GM19438 (cell line): ENCODE measurements around the gene THAP6.
"Not testable (repeated sequence)": the region's sequence is repeated elsewhere in the genome, so short reads cannot be mapped to it uniquely, and the experiment has no call there.

ENCODE experiments used
- ATAC-seq: cut with Tn5 transposase; IDR thresholded peaks from one replicate; pipeline ENCODE4 v1.9.1; 2021; ENCODE audit warnings: low read depth; ENCODE audit not compliant: unreplicated experiment

Gene THAP6

GRCh38 chr4:75514131-75514948, at the start of gene THAP6, which contains the start of gene RCHY1:
TSS of gene THAP6 (plus strand) at chr4:75514473. CDS start at chr4:75515453, 980 bp downstream.
TSS of gene RCHY1 (minus strand) at chr4:75514403. CDS start at chr4:75514286, 117 bp downstream.
- ATAC-seq: peak; percentile 89

- ATAC-seq: no peak
Measured at GRCh38 chr4:75469896-75470295, 44.4 kb upstream of the THAP6 start.

GRCh38 chr4:75470738-75471137, 43.5 kb upstream of the THAP6 start:
- no peak for ATAC-seq

GRCh38 chr4:75477201-75477600, 37.1 kb upstream of the THAP6 start:
- ATAC-seq: no peak

- ATAC-seq: no peak
Measured at GRCh38 chr4:75484190-75484589, 30.1 kb upstream of the THAP6 start.

- no peak for ATAC-seq
Measured at GRCh38 chr4:75490155-75490554, 24.1 kb upstream of the THAP6 start.

GRCh38 chr4:75494563-75494962, 19.7 kb upstream of the THAP6 start:
- ATAC-seq: no peak

GRCh38 chr4:75495476-75495875, 18.8 kb upstream of the THAP6 start:
- no peak for ATAC-seq

GRCh38 chr4:75496406-75496805, 17.9 kb upstream of the THAP6 start:
- ATAC-seq: no peak

GRCh38 chr4:75497133-75497532, 17.1 kb upstream of the THAP6 start:
- ATAC-seq: no peak

GRCh38 chr4:75498041-75498440, 16.2 kb upstream of the THAP6 start:
- ATAC-seq: no peak

- ATAC-seq: no peak
Measured at GRCh38 chr4:75499900-75500299, 14.4 kb upstream of the THAP6 start.

- no peak for ATAC-seq
Measured at GRCh38 chr4:75502671-75503070, 11.6 kb upstream of the THAP6 start.

GRCh38 chr4:75505630-75506029, 8.6 kb upstream of the THAP6 start:
- no peak for ATAC-seq

- not testable (repeated sequence) for ATAC-seq
Measured at GRCh38 chr4:75509592-75509991, 4.7 kb upstream of the THAP6 start.

GRCh38 chr4:75511841-75512240, 2.4 kb upstream of the THAP6 start:
- ATAC-seq: no peak

GRCh38 chr4:75512386-75513211, 1.7 kb upstream of the THAP6 start:
- ATAC-seq: no peak

GRCh38 chr4:75513526-75514130, 645 bp upstream of the THAP6 start:
- peak; percentile 1 for ATAC-seq

- no peak for ATAC-seq
Measured at GRCh38 chr4:75514949-75515612, 808 bp downstream of the THAP6 start.

- no peak for ATAC-seq
Measured at GRCh38 chr4:75516144-75516543, 1.9 kb downstream of the THAP6 start.

- not testable (repeated sequence) for ATAC-seq
Measured at GRCh38 chr4:75519452-75519851, 5.2 kb downstream of the THAP6 start.
